Hematopoietic multipotent progenitor cell treated with erythropoietin and hydrocortisone succinate and interleukin-3 and kit ligand, for 6 days (in vitro differentiated cells): Measurements from ENCODE around the gene APOC4.
A peak's percentile ranks its signal among the peaks of the same experiment; 100 is the strongest.
"Not testable (repeated sequence)": the region's sequence is repeated elsewhere in the genome, so short reads cannot be mapped to it uniquely, and the experiment has no call there.

ENCODE experiments used
- DNase-seq: peaks from one replicate; pipeline ENCODE4 v3.0.0-alpha.2; 2015

The APOC4 gene

DNA sequence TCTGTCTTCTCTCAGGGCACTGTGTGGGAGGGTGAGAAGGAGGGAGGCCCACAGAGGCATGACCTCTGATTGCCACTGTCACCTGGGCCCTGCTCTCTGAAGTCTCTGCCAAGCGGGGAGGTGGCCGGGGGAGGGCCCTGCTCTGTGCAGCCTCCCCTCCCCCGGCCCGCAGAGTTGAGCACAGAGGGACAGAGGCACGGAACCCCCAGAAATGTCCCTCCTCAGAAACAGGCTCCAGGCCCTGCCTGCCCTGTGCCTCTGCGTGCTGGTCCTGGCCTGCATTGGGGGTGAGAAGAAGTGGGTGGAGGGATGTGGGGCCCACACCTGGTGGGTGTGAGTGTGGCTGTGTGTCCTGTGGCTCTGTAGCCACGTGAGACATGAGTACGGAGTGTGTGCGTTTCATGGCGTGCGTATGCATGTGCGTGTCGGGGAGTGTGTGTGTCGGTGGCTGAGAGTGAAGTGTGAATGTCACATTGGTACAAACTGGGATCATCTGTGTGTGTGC, at the start of gene APOC4:
TSS of gene APOC4 (plus strand) at position 171 of the 505 bp plus-strand sequence. CDS start at position 212, 41 bp downstream.
- no peak for DNase-seq

DNA sequence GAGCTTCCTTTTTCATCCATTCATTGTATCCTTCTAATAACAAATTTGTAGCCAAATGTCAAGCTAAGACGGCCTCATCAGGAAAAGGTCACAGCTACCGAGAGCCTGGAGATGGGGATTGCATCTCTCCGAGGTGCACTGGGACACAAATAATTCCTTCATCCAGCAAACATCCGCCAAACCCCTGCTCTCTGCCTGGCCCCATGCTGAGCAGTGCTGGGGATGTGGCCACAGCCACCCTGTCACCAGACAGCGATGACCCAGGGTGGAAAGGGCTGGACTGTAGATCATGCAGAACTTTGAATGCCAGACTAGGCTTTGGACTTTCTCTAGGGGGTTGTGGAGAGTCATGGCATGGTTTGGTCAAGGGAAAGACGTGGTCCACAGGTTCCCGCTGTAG, 49.1 kb upstream of the APOC4 start:
- DNase-seq: no peak

GRCh38 chr19:44893332-44894051, 48.5 kb upstream of the APOC4 start:
- DNase-seq: no peak

DNA sequence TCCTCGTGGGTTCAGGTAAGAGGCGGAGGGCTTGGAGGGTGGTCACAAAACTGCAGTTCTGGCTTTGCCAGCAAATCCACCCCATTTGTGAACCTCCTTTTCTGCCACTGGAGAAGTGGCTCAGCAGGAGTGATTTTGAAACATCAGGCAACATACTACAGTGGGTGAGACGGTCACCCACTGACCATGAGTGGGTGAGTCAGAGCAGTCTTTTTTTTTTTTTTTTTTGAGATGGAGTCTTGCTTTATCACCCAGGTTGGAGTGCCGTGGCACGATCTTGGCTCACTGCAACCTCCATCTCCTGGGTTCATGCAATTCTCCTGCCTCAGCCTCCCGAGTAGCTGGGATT, 48.0 kb upstream of the APOC4 start:
- no peak for DNase-seq

GRCh38 chr19:44894946-44895345, 47.1 kb upstream of the APOC4 start:
- no peak for DNase-seq

DNA sequence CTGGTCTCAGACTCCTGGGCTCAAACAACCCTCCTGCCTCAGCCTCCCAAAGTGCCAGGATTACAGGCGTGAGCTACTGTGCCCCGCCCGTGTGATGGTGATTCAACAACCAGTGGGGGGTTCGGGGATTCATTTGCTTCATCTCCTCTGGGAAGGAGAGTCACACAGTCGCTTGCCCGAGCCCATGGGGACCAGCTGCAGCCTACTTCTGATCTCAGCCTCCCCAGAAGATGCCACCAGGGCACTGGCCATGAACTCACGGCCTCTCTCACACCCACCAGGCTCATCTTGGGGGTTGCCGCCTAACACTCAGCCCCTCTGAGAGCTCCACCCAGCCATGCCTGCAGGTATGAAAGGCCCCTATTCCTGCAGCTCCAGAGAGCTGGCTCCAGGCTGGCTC, 44.2 kb upstream of the APOC4 start:
- DNase-seq: no peak

GRCh38 chr19:44900328-44901244, 41.5 kb upstream of the APOC4 start:
- DNase-seq: no peak

DNA sequence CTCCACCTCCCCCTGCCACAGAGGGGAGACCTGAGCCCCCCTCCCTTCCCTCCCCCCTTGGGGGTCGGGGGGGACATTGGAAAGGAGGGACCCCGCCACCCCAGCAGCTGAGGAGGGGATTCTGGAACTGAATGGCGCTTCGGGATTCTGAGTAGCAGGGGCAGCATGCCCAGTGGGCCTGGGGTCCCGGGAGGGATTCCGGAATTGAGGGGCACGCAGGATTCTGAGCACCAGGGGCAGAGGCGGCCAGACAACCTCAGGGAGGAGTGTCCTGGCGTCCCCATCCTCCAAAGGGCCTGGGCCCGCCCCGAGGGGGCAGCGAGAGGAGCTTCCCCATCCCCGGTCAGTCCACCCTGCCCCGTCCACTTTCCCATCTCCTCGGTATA, 38.8 kb upstream of the APOC4 start:
- DNase-seq: no peak

GRCh38 chr19:44903602-44904425, 38.2 kb upstream of the APOC4 start:
- DNase-seq: peak; percentile 71

DNA sequence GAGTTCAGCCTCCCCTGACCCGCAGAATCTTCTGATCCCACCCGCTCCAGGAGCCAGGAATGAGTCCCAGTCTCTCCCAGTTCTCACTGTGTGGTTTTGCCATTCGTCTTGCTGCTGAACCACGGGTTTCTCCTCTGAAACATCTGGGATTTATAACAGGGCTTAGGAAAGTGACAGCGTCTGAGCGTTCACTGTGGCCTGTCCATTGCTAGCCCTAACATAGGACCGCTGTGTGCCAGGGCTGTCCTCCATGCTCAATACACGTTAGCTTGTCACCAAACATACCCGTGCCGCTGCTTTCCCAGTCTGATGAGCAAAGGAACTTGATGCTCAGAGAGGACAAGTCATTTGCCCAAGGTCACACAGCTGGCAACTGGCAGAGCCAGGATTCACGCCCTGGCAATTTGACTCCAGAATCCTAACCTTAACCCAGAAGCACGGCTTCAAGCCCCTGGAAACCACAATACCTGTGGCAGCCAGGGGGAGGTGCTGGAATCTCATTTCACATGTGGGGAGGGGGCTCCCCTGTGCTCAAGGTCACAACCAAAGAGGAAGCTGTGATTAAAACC, 37.5 kb upstream of the APOC4 start:
- no peak for DNase-seq

DNA sequence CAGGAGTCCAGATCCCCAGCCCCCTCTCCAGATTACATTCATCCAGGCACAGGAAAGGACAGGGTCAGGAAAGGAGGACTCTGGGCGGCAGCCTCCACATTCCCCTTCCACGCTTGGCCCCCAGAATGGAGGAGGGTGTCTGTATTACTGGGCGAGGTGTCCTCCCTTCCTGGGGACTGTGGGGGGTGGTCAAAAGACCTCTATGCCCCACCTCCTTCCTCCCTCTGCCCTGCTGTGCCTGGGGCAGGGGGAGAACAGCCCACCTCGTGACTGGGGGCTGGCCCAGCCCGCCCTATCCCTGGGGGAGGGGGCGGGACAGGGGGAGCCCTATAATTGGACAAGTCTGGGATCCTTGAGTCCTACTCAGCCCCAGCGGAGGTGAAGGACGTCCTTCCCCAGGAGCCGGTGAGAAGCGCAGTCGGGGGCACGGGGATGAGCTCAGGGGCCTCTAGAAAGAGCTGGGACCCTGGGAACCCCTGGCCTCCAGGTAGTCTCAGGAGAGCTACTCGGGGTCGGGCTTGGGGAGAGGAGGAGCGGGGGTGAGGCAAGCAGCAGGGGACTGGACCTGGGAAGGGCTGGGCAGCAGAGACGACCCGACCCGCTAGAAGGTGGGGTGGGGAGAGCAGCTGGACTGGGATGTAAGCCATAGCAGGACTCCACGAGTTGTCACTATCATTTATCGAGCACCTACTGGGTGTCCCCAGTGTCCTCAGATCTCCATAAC, 36.4 kb upstream of the APOC4 start, which contains the start of gene APOE:
TSS of gene APOE (plus strand) at position 360 of the 724 bp plus-strand sequence. CDS start 829 bp downstream, outside the sequence.
- peak; percentile 50 for DNase-seq

- DNase-seq: no peak
These were observed 34.4 kb upstream of the APOC4 start for GRCh38 chr19:44907613-44908012.

DNA sequence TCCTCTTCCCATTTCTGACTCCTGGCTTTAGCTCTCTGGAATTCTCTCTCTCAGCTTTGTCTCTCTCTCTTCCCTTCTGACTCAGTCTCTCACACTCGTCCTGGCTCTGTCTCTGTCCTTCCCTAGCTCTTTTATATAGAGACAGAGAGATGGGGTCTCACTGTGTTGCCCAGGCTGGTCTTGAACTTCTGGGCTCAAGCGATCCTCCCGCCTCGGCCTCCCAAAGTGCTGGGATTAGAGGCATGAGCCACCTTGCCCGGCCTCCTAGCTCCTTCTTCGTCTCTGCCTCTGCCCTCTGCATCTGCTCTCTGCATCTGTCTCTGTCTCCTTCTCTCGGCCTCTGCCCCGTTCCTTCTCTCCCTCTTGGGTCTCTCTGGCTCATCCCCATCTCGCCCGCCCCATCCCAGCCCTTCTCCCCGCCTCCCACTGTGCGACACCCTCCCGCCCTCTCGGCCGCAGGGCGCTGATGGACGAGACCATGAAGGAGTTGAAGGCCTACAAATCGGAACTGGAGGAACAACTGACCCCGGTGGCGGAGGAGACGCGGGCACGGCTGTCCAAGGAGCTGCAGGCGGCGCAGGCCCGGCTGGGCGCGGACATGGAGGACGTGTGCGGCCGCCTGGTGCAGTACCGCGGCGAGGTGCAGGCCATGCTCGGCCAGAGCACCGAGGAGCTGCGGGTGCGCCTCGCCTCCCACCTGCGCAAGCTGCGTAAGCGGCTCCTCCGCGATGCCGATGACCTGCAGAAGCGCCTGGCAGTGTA, 33.8 kb upstream of the APOC4 start:
- DNase-seq: no peak

GRCh38 chr19:44908836-44909261, 33.2 kb upstream of the APOC4 start:
- no peak for DNase-seq

GRCh38 chr19:44909775-44910174, 32.3 kb upstream of the APOC4 start:
- peak; percentile 74 for DNase-seq

DNA sequence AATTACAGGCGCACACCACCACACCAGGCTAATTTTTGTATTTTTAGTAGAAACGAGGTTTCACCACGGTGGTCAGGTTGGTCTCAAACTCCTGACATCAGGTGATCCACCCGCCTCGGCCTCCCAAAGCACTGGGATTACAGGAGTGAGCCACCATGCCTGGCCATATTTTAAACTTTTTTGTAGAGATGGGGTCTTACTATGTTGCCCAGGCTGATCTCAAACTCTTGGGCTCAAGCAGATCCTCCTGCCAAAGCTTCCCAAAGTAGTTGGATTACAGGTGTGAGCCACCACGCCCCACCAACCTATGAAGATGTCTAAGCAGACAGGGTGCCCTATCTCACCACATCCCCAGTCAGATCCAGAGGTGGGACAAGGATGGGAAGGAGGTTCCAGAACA, 30.1 kb upstream of the APOC4 start:
- not testable (repeated sequence) for DNase-seq

GRCh38 chr19:44912854-44913253, 29.2 kb upstream of the APOC4 start:
- peak; percentile 71 for DNase-seq

- DNase-seq: peak; percentile 84
These were observed 28.3 kb upstream of the APOC4 start for GRCh38 chr19:44913512-44914432.

- peak; percentile 95 for DNase-seq
These were observed 27.4 kb upstream of the APOC4 start, which contains the start of gene APOC1 for GRCh38 chr19:44914433-44915206. Gene APOC1, plus strand, starts transcription at chr19:44914608. Its CDS starts 284 bp downstream, at chr19:44914892.
